Trophoblast cell (in vitro differentiated cells and primary cell): ENCODE results near the gene FCMR.
A peak's percentile ranks its signal among the peaks of the same experiment; 100 is the strongest.

Experiments used
- DNase-seq, 2 donors: peaks; one replicate each; pipeline ENCODE4 v3.0.0-alpha.2; 2016
- H2AFZ ChIP-seq: 2 replicates; pipeline ENCODE4 v1.6.1; 2013; ENCODE audit warnings: low read length, moderate library complexity, mild to moderate bottlenecking; ENCODE audit not compliant: insufficient read depth, poor library complexity
- H2AK5ac ChIP-seq: 2 replicates; pipeline ENCODE4 v1.6.1; 2013; ENCODE audit warnings: mild to moderate bottlenecking, low read length
- H2BK120ac ChIP-seq: 2 replicates; pipeline ENCODE4 v1.6.1; 2013; ENCODE audit warnings: low read length, mild to moderate bottlenecking, moderate library complexity; ENCODE audit not compliant: insufficient read depth, poor library complexity
- H2BK12ac ChIP-seq: 2 replicates; pipeline ENCODE4 v1.6.1; 2013; ENCODE audit warnings: mild to moderate bottlenecking, low read length, moderate library complexity
- H2BK5ac ChIP-seq: 2 replicates; pipeline ENCODE4 v1.6.1; 2013; ENCODE audit warnings: low read length, low read depth, moderate library complexity, mild to moderate bottlenecking; ENCODE audit not compliant: poor library complexity
- H3K14ac ChIP-seq: 2 replicates; pipeline ENCODE4 v1.6.1; 2013; ENCODE audit warnings: mild to moderate bottlenecking, low read length
- H3K18ac ChIP-seq: 2 replicates; pipeline ENCODE4 v1.6.1; 2013; ENCODE audit warnings: mild to moderate bottlenecking, low read length
- H3K23ac ChIP-seq: 2 replicates; pipeline ENCODE4 v1.6.1; 2013; ENCODE audit warnings: low read length
- H3K27ac ChIP-seq: 2 replicates; pipeline ENCODE4 v1.5.1; 2013; ENCODE audit warnings: low read depth, mild to moderate bottlenecking, inconsistent platforms, low read length, moderate library complexity
- H3K27me3 ChIP-seq: 2 replicates; pipeline ENCODE4 v1.6.1; 2013; ENCODE audit warnings: inconsistent platforms, mild to moderate bottlenecking, low read length, moderate library complexity; ENCODE audit not compliant: insufficient read depth
- H3K36me3 ChIP-seq, 2 experiments: 1 replicate in 1 of 2; 2 replicates in 1 of 2; pipeline ENCODE4 v1.6.1; 2013; ENCODE audit warnings: low read length in 2 of 2, mild to moderate bottlenecking in 2 of 2, moderate library complexity in 1 of 2; ENCODE audit not compliant: insufficient read depth in 2 of 2, control insufficient read depth in 1 of 2
- H3K4ac ChIP-seq: 2 replicates; pipeline ENCODE4 v1.6.1; 2013; ENCODE audit warnings: low read depth, mild to moderate bottlenecking, low read length, moderate library complexity
- H3K4me1 ChIP-seq, 2 experiments: 1 replicate in 1 of 2; 2 replicates in 1 of 2; pipeline ENCODE4 v1.6.1; 2013; ENCODE audit warnings: low read length in 2 of 2, mild to moderate bottlenecking in 2 of 2, moderate library complexity in 1 of 2; ENCODE audit not compliant: insufficient read depth in 2 of 2, control insufficient read depth in 1 of 2
- H3K4me2 ChIP-seq: 2 replicates; pipeline ENCODE4 v1.6.1; 2013; ENCODE audit warnings: inconsistent platforms, mild to moderate bottlenecking, low read length, moderate library complexity
- H3K4me3 ChIP-seq: 2 replicates; pipeline ENCODE4 v1.5.1; 2013; ENCODE audit warnings: mild to moderate bottlenecking, low read depth, low read length, inconsistent platforms
- H3K79me1 ChIP-seq: one replicate; pipeline ENCODE4 v1.6.1; 2013; ENCODE audit warnings: low read length
- H3K79me2 ChIP-seq: 2 replicates; pipeline ENCODE4 v1.6.1; 2013; ENCODE audit warnings: low read length, mild to moderate bottlenecking; ENCODE audit not compliant: control insufficient read depth, insufficient read depth, poor library complexity
- H3K9ac ChIP-seq: 2 replicates; pipeline ENCODE4 v1.6.1; 2013; ENCODE audit warnings: mild to moderate bottlenecking, low read length
- H3K9me3 ChIP-seq: 2 replicates; pipeline ENCODE4 v1.6.1; 2013; ENCODE audit warnings: low read depth, mild to moderate bottlenecking, control low read depth, inconsistent platforms, low read length; ENCODE audit not compliant: insufficient read depth
- H4K12ac ChIP-seq: 2 replicates; pipeline ENCODE4 v1.6.1; 2013; ENCODE audit warnings: low read depth, mild to moderate bottlenecking, low read length, moderate library complexity
- H4K8ac ChIP-seq: 2 replicates; pipeline ENCODE4 v1.6.1; 2013; ENCODE audit warnings: low read depth, mild to moderate bottlenecking, low read length, moderate library complexity
- H4K91ac ChIP-seq: one replicate; pipeline ENCODE4 v1.6.1; 2013; ENCODE audit warnings: low read depth, mild to moderate bottlenecking, low read length, moderate library complexity
- WGBS: extraction: QIAGEN DNeasy Blood & Tissue Kit; methylation state at CpG from one replicate; pipeline ENCODE4 v1.1.7; 2013; ENCODE audit warnings: missing lambda C conversion rate; ENCODE audit not compliant: insufficient read length, insufficient coverage; ENCODE audit errors: extremely low coverage; 5-methylcytosine and 5-hydroxymethylcytosine counted together

Gene FCMR

GRCh38 chr1:206905295-206906164 is 16.2 kb downstream of the FCMR start:
- H2BK12ac ChIP-seq: no peak overlapping the region
- H3K9me3 ChIP-seq: peaks cover 1% of the 10 kb centered on the region
- no peak overlapping the region for H2AK5ac ChIP-seq
- no peak overlapping the region for H2AFZ ChIP-seq
- H3K4me3 ChIP-seq: no peak overlapping the region
- H3K4me2 ChIP-seq: no peak overlapping the region
- H3K23ac ChIP-seq: no peak overlapping the region
- no peak overlapping the region for H4K8ac ChIP-seq
- H3K79me1 ChIP-seq: no peaks in the 10 kb centered on the region
- H3K9ac ChIP-seq: no peak overlapping the region
- H3K4me1 ChIP-seq: peaks cover 12 to 15% of the 10 kb centered on the region in 2 experiments
- H3K79me2 ChIP-seq: no peaks in the 10 kb centered on the region
- WGBS: no CpG with 5 or more reads among the region's 4 CpGs
- H3K36me3 ChIP-seq: no peaks in the 10 kb centered on the region
- H3K14ac ChIP-seq: no peak overlapping the region
- no peak overlapping the region for H4K91ac ChIP-seq
- no peak overlapping the region for H3K18ac ChIP-seq
- no peak overlapping the region for H2BK5ac ChIP-seq
- no peak overlapping the region for H2BK120ac ChIP-seq
- H3K27ac ChIP-seq: no peak overlapping the region
- peak; percentile 93 to 96 for DNase-seq
- H4K12ac ChIP-seq: no peak overlapping the region
- no peak overlapping the region for H3K4ac ChIP-seq
- H3K27me3 ChIP-seq: peaks cover 11% of the 10 kb centered on the region

- no peak overlapping the region for H2BK12ac ChIP-seq
- H3K4me3 ChIP-seq: no peak overlapping the region
- no peak overlapping the region for H3K27ac ChIP-seq
- no peak overlapping the region for H3K14ac ChIP-seq
- no peaks in the 10 kb centered on the region for H3K79me1 ChIP-seq
- H3K9me3 ChIP-seq: peaks cover 1% of the 10 kb centered on the region
- H3K79me2 ChIP-seq: no peaks in the 10 kb centered on the region
- H3K4me1 ChIP-seq: peaks cover 10 to 15% of the 10 kb centered on the region in 2 experiments
- H4K12ac ChIP-seq: no peak overlapping the region
- H2BK120ac ChIP-seq: no peak overlapping the region
- DNase-seq: no peak
- H4K8ac ChIP-seq: no peak overlapping the region
- H3K18ac ChIP-seq: no peak overlapping the region
- no peak overlapping the region for H2AFZ ChIP-seq
- no peak overlapping the region for H3K4ac ChIP-seq
- peaks cover 4% of the 10 kb centered on the region for H3K27me3 ChIP-seq
- WGBS: no CpG with 5 or more reads among the region's 10 CpGs
- H3K9ac ChIP-seq: no peak overlapping the region
- H3K36me3 ChIP-seq: no peaks in the 10 kb centered on the region
- H2BK5ac ChIP-seq: no peak overlapping the region
- no peak overlapping the region for H4K91ac ChIP-seq
- no peak overlapping the region for H2AK5ac ChIP-seq
- H3K23ac ChIP-seq: no peak overlapping the region
- no peak overlapping the region for H3K4me2 ChIP-seq
Observed at GRCh38 chr1:206904423-206905142, 17.2 kb downstream of the FCMR start.

GRCh38 chr1:206903687-206904086 is 18.1 kb downstream of the FCMR start:
- Histone ChIP-seq H4K12ac (no peak overlapping the region), H2AFZ (no peak overlapping the region), H3K27me3 (no peaks in the 10 kb centered on the region), H2BK5ac (no peak overlapping the region), H3K4me1 (peaks cover 7 to 8% of the 10 kb centered on the region in 2 experiments), H4K91ac (no peak overlapping the region), H4K8ac (no peak overlapping the region), H3K36me3 (no peaks in the 10 kb centered on the region), H2AK5ac (no peak overlapping the region), H3K79me1 (no peaks in the 10 kb centered on the region), H2BK120ac (no peak overlapping the region), H3K27ac (no peak overlapping the region), H3K9me3 (peaks cover 1% of the 10 kb centered on the region), H2BK12ac (no peak overlapping the region), H3K14ac (no peak overlapping the region), H3K9ac (no peak overlapping the region), H3K4ac (no peak overlapping the region), H3K23ac (no peak overlapping the region), H3K79me2 (no peaks in the 10 kb centered on the region), H3K18ac (no peak overlapping the region), H3K4me2 (no peak overlapping the region), H3K4me3 (no peak overlapping the region)
- DNase-seq: no peak
- no CpG with 5 or more reads among the region's 2 CpGs for WGBS

- H3K18ac ChIP-seq: no peak overlapping the region
- H3K79me1 ChIP-seq: no peaks in the 10 kb centered on the region
- no peak overlapping the region for H3K4ac ChIP-seq
- peaks cover 1% of the 10 kb centered on the region for H3K9me3 ChIP-seq
- no peak overlapping the region for H4K12ac ChIP-seq
- H3K4me3 ChIP-seq: no peak overlapping the region
- no peak overlapping the region for H3K14ac ChIP-seq
- H3K9ac ChIP-seq: no peak overlapping the region
- H3K27me3 ChIP-seq: no peaks in the 10 kb centered on the region
- no peaks in the 10 kb centered on the region for H3K79me2 ChIP-seq
- H4K8ac ChIP-seq: no peak overlapping the region
- no peak overlapping the region for H3K4me2 ChIP-seq
- no CpG with 5 or more reads among the region's 1 CpG for WGBS
- no peak overlapping the region for H2BK120ac ChIP-seq
- H2BK12ac ChIP-seq: no peak overlapping the region
- H4K91ac ChIP-seq: no peak overlapping the region
- H2AK5ac ChIP-seq: no peak overlapping the region
- H2BK5ac ChIP-seq: no peak overlapping the region
- H3K4me1 ChIP-seq: peaks cover 9 to 10% of the 10 kb centered on the region in 2 experiments
- no peak overlapping the region for H2AFZ ChIP-seq
- no peak for DNase-seq
- no peak overlapping the region for H3K23ac ChIP-seq
- no peak overlapping the region for H3K27ac ChIP-seq
- no peaks in the 10 kb centered on the region for H3K36me3 ChIP-seq
Observed at GRCh38 chr1:206902702-206903101, 19.0 kb downstream of the FCMR start.
